ENCODE data around the gene MYCT1. TPM values are rescaled to one million over a fixed set of nuclear protein-coding genes. Genes with fewer than 3 reads are reported as not detected.

MYCT1 gene
- total RNA-seq, 1 experiment from 2014 or later, result not detected

- intact Hi-C loops (cut with micrococcal nuclease; ENCODE audit: unreplicated experiment) (no loop called here), in situ Hi-C loops (cut with HindIII; ENCODE audit: low pct_unique_long_range_greater_than_20kb, low sequenced_read_pairs) (no loop called here)
- ChIA-PET CTCF (no interaction called here), POLR2A (no interaction called here)
- H3K36me3 ChIP-seq (ENCODE audit: control insufficient read depth, insufficient read depth, low read length), result no peaks in the 10 kb centered on the region
- H3K27me3 ChIP-seq (ENCODE audit: control insufficient read depth, insufficient read depth, low read length), result no peaks in the 10 kb centered on the region
- no peaks in the 10 kb centered on the region for H3K9me3 ChIP-seq (ENCODE audit: control insufficient read depth, insufficient read depth, low read depth, low read length)
- no peak for ATAC-seq
- H3K4me3 ChIP-seq (ENCODE audit: low read depth in 2 of 2, low read length in 2 of 2), result no peak overlapping the region
- H3K4me1 ChIP-seq (ENCODE audit: control insufficient read depth, insufficient read depth, low read length), result no peaks in the 10 kb centered on the region
- no peak overlapping the region for H3K27ac ChIP-seq (ENCODE audit: low read length)
- TF ChIP-seq REST (IDR thresholded peaks at IDR 0.05; ENCODE audit: insufficient read depth in 1 of 2, low read depth in 2 of 2, low read length in 1 of 2) (no peak), TCF7L2 (IDR thresholded peaks at IDR 0.05; ENCODE audit: low read depth, low read length) (no peak), POLR2AphosphoS5 (IDR thresholded peaks at IDR 0.05; ENCODE audit: low read depth, low read length) (no peak), SIN3A (IDR thresholded peaks at IDR 0.05; ENCODE audit: borderline replicate concordance, insufficient read depth, low read depth, low read length) (no peak), CTCF (IDR thresholded peaks at IDR 0.05) (no peak)
- no peak for DNase-seq (ENCODE audit: low read depth, low spot score)
- BruUV-seq (replicated peaks), result no TSS peak
These were observed 23.3 kb downstream of the MYCT1 start for GRCh38 chr6:152720974-152721373.

- Histone ChIP-seq H3K27me3 (ENCODE audit: control insufficient read depth, insufficient read depth, low read length) (no peaks in the 10 kb centered on the region), H3K27ac (ENCODE audit: low read length) (no peak overlapping the region), H3K36me3 (ENCODE audit: control insufficient read depth, insufficient read depth, low read length) (no peaks in the 10 kb centered on the region), H3K4me1 (ENCODE audit: control insufficient read depth, insufficient read depth, low read length) (no peaks in the 10 kb centered on the region), H3K9me3 (ENCODE audit: control insufficient read depth, insufficient read depth, low read depth, low read length) (no peaks in the 10 kb centered on the region), H3K4me3 (ENCODE audit: low read depth in 2 of 2, low read length in 2 of 2) (no peak overlapping the region)
- ChIA-PET POLR2A (no interaction called here), CTCF (no interaction called here)
- ATAC-seq (no peak), DNase-seq (ENCODE audit: low read depth, low spot score) (no peak)
- intact Hi-C loops (cut with micrococcal nuclease; ENCODE audit: unreplicated experiment), result no loop called here
- in situ Hi-C loops (cut with HindIII; ENCODE audit: low pct_unique_long_range_greater_than_20kb, low sequenced_read_pairs), result no loop called here
- no TSS peak for BruUV-seq (replicated peaks)
- no peak for TF ChIP-seq REST (IDR thresholded peaks at IDR 0.05; ENCODE audit: insufficient read depth in 1 of 2, low read depth in 2 of 2, low read length in 1 of 2)
- no peak for TF ChIP-seq SIN3A (IDR thresholded peaks at IDR 0.05; ENCODE audit: borderline replicate concordance, insufficient read depth, low read depth, low read length)
- TF ChIP-seq POLR2AphosphoS5 (IDR thresholded peaks at IDR 0.05; ENCODE audit: low read depth, low read length), result no peak
- no peak for TF ChIP-seq CTCF (IDR thresholded peaks at IDR 0.05)
- TF ChIP-seq TCF7L2 (IDR thresholded peaks at IDR 0.05; ENCODE audit: low read depth, low read length), result no peak
These were observed 24.3 kb downstream of the MYCT1 start for GRCh38 chr6:152721956-152722355.

Data from Panc1 (cell line).